GM19324 (cell line): Measurements from ENCODE around the gene IGLL5.

Source experiments
- ATAC-seq: cut with Tn5 transposase; IDR thresholded peaks from one replicate; pipeline ENCODE4 v1.9.1; 2021; ENCODE audit warnings: mild to moderate bottlenecking, moderate library complexity; ENCODE audit not compliant: unreplicated experiment, low FRiP score

Gene IGLL5

DNA sequence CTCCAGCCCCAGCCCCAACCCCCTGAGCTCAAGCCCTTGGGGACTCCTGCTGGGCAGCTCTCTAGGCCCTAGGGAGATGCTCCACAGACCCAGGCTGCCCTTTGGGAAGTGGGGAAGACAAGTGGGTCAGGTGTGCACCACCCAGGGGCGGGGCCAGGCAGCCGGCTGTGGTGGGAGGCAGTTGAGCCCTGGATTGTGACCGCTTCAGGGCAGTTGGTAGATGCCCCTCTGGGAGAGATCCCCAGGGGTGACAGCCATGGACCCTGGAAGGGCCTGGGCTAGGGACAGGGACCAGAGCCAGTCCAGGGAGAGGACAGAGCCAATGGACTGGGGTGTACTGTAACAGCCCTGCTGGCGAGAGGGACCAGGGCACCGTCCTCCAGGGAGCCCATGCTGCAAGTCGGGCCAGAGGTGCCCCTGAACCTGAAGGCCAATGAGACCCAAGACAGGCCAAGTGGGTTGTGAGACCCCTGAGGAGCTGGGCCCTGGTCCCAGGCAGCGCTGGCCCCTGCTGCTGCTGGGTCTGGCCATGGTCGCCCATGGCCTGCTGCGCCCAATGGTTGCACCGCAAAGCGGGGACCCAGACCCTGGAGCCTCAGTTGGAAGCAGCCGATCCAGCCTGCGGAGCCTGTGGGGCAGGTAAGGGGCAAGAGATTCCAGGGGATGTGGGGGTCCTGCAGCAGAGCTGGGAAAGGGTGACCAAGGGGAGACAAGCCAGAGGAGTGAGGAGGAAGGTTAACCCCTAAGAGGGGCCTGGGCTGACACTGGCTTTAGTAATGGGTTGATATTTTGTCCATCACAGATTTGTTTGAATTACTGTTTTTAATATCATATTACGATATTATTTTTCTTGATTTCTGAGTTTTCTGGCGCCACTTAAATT is at the start of gene IGLL5:
Gene IGLL5 (plus strand): TSS at position 196 of the 883 bp plus-strand sequence. CDS start 238 bp downstream, at position 434.
- no peak for ATAC-seq

DNA sequence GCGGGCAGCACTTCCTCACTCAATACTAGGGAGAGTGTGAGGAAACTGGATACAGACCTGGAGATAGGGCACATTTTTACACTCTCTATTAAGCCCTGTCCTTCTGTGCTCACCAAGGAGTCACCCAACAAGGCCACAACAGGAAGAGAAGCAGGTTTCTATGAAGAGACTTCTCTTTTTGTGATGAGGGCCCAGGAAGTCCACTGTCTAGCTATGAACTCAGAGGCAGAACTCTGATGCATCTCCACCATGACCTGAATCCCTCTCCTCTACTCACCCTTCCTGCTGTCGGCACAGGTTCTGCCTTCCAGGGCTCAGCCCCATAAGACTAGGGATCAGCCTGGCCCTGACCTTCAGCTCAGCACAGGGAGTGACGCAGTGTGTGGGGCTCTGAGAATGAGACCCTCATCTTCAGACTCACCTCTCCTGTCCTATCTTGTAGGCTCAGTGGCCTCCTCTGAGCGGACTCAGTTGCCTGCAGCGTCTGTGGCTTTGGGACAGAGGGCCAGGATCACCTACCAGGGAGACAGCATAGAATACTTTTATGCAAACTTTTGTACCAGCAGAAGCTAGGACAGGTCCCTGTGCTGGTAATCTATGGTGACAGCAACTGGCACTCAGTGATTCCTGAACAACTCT is 49.3 kb upstream of the IGLL5 start:
- ATAC-seq, result no peak

DNA sequence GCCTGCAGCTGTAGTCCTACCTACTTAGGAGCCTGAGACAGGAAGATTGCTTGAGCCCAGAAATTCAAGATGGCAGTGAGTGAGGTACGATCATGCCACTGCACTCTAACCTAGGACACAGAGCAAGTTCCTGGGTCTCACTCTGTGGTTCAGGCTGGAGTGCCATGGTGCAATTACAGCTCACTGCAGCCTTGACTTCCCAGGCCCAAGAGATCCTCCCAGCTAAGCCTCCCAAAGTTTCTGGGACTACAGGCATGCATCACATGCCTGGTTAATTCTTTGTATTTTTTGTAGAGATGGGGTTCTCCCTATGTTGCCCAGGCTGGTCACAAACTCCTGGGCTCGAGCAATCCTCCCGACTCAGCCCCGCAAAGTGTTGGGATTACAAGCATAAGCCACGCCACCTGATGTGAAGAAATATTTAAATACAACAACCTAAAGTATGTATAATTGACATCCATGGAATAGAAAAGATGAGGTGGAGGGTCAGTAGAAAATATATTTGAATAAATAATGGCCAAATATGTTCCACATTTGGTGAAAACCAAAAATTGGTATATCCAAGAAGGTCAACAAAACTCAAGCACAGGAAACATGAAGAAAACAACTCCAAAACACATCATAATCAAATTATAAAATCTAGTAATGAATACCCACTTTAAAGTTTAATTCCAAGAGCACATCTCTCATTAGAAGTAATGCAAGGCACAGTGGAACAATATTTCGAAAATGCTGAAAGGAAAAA is 47.9 kb upstream of the IGLL5 start:
- no peak for ATAC-seq

DNA sequence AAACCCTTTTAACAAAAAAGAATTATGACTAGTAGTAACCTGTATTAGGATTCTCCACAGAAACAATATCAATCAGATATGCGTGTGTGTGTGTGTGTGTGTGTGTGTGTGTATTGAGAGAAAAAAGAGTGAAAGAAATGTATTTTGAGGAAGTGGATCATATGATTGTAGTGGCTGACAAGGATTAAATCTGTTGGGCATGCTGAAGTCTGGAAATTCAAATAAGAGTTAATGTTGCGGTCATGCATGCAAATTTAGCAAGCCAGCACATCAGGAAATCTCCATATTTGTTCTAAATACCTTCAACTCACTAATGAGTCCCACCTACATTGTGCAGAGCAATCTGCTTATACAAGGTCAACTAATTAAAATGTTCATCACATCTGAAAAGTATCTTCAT is 46.8 kb upstream of the IGLL5 start:
- ATAC-seq, result no peak

DNA sequence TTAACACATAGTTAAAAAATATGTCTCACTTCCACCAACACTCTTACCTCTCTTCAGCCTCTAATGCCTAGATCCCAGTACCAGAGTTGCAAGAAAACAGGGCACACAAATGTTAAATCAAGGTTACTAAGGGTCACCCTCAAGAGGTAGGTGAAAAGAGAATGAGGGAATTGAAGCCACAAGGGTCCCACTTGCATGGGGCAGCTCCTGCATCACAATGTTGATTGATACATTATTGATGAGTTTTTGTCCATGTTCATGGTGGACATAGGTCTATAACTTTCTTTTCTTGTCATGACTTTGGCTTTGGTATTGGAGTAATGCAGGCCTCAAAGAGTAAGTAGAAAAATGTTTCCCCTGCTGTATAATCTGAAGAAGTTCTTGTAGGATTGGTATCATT is 46.0 kb upstream of the IGLL5 start:
- no peak for ATAC-seq

DNA sequence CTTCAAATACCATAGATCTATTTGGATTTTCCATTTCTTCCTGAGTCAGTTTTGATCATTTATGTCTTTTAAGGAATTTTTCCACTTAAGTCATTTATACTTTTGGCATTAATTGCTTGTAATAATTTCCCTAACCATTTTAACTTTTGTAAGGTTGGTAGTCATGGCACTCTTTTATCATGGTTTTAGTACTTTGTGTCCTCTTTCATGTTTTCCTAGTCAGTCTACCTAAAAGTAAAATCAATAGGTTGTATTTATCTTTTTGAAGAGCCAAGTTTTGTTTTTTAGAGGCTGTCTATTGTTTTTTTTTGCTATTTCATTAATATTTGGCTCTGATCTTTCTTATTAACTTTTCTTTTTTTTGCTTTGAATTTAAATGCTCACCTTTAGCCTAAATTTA is 45.5 kb upstream of the IGLL5 start:
- no peak for ATAC-seq

DNA sequence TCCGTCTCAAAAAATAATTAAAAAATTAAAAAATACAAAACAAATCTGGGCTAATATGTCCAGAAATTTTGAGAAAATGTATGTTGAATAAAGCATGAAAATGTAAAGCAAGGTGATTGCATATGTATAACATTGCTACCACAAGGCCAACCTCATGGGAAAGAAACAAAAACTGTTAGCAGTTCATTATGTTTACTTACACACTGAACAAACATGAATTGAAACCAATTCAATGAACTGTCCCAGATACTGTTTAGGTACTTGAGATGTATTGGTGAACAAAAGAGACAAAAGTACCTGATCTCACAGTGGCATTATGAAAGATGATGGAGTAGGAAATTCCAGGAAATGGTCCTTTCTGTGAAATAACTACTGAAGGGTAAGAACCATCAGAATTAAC is 43.8 kb upstream of the IGLL5 start:
- ATAC-seq, result no peak

DNA sequence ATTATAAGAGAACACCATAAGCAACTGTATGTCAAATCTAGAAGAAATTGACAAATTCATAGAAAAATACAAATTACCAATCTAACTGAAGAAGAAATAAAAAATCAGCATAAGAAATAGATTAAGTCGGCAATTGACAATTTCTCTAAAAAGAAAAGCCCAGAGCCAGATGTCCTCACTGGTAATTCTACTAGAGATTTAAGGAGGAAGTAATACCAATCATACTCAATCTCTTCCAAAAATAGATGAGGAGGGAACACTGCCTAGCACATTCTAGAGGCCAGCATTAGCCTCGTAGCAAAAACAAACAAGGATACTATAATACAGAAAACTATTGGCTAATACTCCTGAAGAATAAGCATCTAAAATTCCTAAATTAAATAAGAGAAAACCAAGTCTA is 40.4 kb upstream of the IGLL5 start:
- ATAC-seq, result no peak

DNA sequence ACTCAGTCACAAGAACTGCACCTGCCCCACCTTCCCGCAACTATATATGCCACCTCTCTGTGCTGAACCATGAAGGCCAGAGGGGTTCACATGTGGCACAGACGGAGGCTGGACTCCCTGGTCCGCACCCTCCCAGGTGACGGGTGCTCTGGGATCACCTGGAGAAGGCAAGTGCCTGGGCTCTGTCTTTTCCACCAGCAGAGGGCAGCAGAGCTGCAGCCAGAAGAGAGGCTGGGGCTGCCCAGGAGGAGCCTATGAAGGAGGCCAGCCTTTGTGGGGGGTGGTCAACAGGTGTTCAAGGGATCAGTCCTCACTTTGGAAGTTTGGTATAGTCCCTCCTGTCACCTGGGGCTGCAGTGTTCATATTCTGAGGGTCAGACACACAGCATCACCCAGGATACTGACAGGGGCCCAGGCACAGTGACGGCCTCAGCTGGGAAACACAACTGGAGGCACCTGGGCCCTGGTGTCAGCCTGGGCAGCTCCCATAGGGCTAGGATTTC is 39.2 kb upstream of the IGLL5 start:
- ATAC-seq, result no peak

DNA sequence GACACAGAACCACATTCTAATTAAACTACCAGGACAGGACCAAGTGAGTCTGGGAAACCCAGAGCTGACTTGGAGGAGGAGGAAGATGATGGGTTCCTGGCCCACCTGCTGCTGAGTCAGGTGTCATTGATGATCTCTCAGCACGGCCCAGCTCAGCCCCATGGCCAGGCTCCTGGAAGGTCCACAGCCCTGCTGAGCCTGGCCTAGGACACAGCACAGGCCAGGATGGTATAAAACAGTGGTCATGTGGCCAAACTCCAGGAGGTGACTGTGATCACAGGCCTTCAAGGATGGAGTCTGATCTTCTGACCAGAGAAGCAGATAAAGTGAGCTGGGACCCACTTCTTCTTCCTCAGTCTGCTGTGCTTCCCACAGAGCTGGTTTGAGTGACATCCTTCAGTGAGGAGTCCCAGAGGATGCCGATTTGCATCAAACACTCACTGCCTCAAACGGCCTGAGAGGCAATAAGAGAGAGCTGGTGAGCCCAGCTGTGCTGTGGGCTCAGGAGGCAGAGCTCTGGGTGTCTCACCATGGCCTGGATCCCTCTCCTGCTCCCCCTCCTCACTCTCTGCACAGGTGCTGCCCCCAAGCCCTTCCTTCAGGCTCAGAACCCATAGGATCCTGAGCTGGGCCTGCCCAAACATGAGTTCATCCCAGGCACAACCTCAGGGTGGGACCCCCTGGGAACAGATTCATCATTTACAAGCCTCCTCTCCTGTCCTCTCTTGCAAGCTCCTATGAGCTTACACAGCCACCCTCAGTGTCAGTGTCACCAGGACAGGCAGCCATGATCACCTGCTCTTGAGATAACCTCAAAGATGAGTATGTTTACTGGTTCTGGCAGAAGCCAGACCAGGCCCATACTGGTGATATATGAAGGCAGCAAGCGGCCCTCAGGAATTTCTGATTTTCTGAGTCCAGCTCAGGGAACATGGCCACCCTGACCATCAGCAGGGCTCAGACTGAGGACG is 37.7 kb upstream of the IGLL5 start:
- no peak for ATAC-seq

DNA sequence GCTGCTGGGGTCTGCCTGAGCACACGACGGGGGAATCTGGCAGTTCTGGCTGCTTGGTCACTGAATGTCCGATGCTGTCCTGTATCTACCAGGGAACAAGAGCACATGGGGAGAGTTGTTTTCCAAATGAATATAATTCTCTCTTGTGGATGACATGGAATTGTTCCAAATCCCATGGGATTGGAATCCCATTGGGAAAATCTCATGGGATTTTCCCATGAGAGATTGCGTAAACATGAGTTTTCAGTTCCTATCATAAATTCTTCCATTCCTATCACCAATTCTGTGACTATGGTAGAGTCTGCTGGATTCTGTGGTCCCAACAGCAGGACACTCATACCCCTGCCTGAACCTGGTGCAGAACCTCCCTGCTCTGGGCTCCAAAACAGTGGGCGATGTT is 35.6 kb upstream of the IGLL5 start:
- ATAC-seq, result no peak

DNA sequence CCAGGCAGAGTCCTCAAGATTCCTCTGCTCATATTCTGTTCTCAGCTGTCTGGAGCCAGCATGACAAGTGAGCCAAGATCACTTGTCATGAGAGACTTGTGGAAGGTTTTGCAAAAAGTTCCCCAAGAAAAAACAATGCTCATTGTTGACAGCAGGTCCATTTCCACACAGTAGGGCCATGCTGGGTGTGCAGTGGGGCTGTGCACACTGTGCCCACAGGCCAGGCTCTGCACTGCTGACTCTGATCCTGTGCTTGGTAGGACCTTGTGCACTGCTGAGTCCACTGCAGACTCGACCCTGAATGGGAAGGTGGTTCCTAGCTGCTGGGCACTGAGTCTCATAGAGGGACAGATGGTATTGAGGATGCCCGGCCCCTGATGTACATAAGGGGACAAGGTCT is 33.9 kb upstream of the IGLL5 start:
- ATAC-seq, result no peak

DNA sequence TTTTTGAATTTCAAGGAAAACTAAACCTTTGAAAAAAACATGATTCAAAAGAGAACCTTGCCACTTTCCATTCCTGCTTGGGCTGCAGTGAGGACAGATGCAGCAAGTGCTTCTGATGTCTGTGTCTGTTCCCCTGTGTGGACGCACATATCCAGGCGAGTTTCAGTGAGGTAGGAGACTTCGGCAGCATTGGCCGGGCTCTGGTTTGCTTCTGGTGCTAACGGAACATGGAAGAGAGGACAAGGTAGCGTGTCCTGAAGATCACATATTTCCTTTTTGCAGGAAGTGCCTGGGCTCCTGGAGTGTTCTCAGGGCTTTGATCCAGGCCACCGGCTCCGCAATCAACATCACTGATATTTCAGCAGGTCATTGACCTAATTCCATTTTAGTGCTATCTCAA is 33.1 kb upstream of the IGLL5 start:
- no peak for ATAC-seq

DNA sequence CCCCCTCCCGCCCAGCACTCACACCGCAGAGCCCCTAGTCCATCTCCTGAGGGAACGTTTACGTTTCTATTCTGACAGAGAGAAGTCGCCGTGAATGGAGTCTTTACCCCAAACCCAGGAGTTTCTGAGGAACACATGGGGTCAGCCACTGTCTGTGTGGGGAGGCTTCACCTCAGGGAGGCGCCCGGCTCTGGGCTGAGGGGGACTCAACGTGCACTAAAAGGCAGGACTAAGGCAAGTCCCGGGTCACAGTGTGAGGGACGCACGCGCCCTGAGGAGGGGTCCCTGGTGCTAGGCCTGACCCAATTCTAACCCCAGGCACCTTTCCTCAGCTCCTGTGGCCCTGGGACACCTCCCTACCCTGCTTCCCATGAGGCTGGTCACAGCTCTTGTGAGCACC is 32.5 kb upstream of the IGLL5 start:
- ATAC-seq, result no peak

DNA sequence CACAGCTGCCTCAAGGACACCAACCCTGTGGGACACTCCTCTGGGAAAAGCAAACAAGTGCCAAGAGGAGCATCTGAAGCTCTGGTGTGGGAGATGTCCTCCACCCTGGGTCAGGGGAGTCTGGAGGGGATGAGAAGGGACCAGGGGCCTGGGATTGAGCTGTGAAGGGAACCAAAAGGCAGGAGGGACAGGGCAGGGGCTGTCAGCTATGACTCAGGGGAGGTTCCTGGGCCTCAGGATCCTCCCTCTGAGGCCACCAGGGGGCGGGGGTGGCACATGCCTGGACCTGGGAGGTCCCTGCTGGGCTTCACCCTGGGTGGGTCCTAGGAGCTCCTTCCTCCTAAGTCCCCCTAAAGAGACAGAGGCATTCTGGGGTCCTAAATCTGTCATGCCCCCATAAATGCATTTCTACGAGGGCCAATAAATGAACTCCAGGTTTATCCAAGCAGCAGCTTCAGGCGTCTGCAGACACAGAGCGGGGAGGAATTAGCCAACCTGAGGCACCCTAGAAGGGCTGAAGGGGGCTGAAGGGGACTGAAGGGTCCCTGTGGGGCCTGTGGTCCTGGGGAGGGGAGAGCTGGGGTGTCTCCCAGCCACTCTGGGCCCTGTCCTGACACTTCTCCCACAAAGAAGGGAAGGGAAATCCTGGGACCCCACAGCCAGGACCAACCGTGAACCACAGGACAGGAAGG is 31.9 kb upstream of the IGLL5 start:
- no peak for ATAC-seq

DNA sequence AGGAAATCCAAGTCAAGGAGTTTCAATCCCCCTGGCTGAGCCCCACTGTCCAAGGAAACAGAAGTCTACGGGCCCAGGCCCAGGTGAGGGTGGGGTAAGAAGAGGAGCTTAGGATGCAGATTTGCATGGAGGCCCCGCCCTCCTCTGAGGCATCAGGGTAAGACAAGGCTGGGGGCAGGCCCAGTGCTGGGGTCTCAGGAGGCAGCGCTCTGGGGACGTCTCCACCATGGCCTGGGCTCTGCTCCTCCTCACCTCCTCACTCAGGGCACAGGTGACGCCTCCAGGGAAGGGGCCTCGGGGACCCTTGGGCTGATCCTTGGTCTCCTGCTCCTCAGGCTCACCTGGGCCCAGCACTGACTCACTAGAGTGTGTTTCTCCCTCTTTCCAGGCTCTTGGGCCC is 31.3 kb upstream of the IGLL5 start:
- ATAC-seq, result no peak

DNA sequence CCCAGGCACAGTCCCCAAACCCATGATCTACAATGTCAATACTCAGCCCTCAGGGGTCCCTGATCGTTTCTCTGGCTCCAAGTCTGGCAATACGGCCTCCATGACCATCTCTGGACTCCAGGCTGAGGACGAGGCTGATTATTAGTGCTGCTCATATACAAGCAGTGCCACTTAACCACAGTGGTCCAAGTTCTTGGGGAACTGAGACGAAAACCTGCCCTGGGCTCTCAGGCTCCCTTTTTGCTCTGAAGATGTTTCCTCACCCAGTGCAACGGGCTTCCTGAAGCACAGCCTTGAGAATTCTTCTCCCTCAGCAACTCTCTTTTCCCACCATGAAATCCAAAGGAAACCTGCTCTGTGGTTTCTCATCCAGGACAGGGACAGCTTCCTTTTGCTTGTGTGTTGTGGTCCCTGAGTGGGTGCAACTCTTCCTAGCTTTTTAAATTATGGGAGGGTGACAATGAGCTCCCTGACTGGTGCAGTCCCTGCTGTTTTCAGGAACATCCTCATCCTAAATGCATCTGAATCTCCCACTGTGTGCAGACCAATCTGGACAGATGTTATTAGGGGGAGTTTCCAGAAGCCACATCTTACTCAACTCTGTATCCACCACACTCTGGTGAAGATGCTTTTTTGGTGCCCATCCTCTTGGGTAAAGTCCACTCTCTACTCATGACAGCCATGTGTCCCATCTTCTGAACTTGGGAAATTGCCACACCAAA is 30.6 kb upstream of the IGLL5 start:
- ATAC-seq, result no peak

DNA sequence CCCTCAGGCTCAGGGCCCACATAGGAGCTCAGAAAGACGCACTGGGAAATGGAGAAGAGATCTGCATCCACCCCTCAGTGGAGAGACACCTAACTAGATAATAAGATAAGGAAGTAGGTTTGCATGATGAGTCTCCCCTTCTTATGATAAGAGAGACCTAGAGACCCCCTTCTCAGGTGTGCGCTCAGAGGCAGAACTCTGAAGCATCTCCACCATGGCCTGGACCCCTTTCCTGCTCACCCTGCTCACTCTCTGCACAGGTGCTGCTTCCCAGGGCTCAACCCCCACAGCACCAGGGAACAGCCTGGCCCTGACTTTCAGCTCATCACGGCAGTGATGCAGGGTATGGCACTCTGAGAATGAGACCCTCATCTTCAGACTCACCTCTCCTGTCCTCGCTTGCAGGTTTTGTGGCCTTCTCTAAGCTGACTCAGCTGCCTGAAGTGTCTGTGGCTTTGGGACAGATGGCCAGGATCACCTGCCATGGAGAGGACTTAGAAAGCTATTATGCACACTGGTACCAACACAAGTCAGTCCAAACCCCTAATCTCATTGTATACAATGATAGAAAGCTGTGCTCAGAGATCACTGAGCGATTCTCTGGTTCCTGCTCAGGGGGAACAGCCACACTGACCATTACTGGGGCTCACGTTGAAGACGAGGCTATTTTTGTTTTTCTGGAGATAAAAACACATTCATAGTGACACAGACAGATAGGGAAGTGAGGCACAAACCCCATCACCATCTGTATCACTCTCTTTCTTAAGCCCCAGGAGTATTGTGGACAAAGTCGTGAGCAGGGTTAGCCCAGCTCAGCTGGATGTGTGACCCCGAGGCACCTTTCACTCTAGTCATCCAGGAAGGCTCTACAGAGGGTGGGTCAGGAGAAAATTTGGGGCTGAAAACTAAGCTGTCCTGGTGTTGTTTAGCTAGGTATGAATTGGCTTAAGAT is 29.7 kb upstream of the IGLL5 start:
- no peak for ATAC-seq
